RWPE2 (cell line): ENCODE data around the gene C4orf33.
"Not testable (repeated sequence)": the region's sequence is repeated elsewhere in the genome, so short reads cannot be mapped to it uniquely, and the experiment has no call there.

Experiments
- ATAC-seq: fragments of 200-7000 bp; cut with Tn5 transposase; 3 replicates; pipeline ENCODE4 v1.9.1; 2021; ENCODE audit warnings: low read depth
- DNase-seq: peaks from one replicate; pipeline ENCODE4 v3.0.0-alpha.2; 2020; ENCODE audit warnings: low spot score
- H3K27ac ChIP-seq: fragments of 450-650 bp; 2 replicates; pipeline ENCODE4 v1.5.1; 2017; ENCODE audit warnings: mild to moderate bottlenecking; ENCODE audit not compliant: poor library complexity, severe bottlenecking
- H3K27me3 ChIP-seq: fragments of 250-450 bp; sonication (Bioruptor Pico); 2 replicates; pipeline ENCODE4 v1.5.1; 2021; ENCODE audit warnings: mild to moderate bottlenecking, moderate library complexity; ENCODE audit not compliant: insufficient read depth, poor library complexity, severe bottlenecking
- H3K36me3 ChIP-seq: fragments of 250-450 bp; sonication (Bioruptor Pico); 2 replicates; pipeline ENCODE4 v1.5.1; 2020; ENCODE audit warnings: low read depth, mild to moderate bottlenecking, moderate library complexity
- H3K4me1 ChIP-seq: fragments of 250-450 bp; sonication (Bioruptor Pico); 2 replicates; pipeline ENCODE4 v1.5.1; 2021; ENCODE audit warnings: mild to moderate bottlenecking, moderate library complexity; ENCODE audit not compliant: insufficient read depth, poor library complexity, severe bottlenecking
- H3K4me3 ChIP-seq: fragments of 250-450 bp; sonication (Bioruptor Pico); 2 replicates; pipeline ENCODE4 v1.5.1; 2021; ENCODE audit warnings: mild to moderate bottlenecking, moderate library complexity; ENCODE audit not compliant: severe bottlenecking
- H3K9me3 ChIP-seq: fragments of 250-450 bp; sonication (Bioruptor Pico); 2 replicates; pipeline ENCODE4 v1.5.1; 2021; ENCODE audit warnings: mild to moderate bottlenecking, moderate library complexity; ENCODE audit not compliant: severe bottlenecking
- CTCF ChIP-seq: fragments of 450-650 bp; IDR thresholded peaks from one replicate; pipeline ENCODE4 v1.5.1; 2017; ENCODE audit warnings: mild to moderate bottlenecking, moderate library complexity; ENCODE audit not compliant: poor library complexity, severe bottlenecking

Gene C4orf33

GRCh38 chr4:129117705-129118104 is 21.8 kb downstream of the C4orf33 start:
- Histone ChIP-seq H3K4me3 (no peak overlapping the region), H3K27me3 (no peaks in the 10 kb centered on the region), H3K27ac (no peak overlapping the region), H3K36me3 (no peaks in the 10 kb centered on the region; the same call in 1 of the 2 replicates), H3K9me3 (no peaks in the 10 kb centered on the region), H3K4me1 (no peaks in the 10 kb centered on the region)
- ATAC-seq (no peak), DNase-seq (peak; percentile 33)
- no peak for TF ChIP-seq CTCF

- H3K27ac ChIP-seq, H3K9me3 ChIP-seq, H3K27me3 ChIP-seq, H3K4me3 ChIP-seq, ATAC-seq, H3K4me1 ChIP-seq, DNase-seq, H3K36me3 ChIP-seq: not testable (repeated sequence)
Measured at GRCh38 chr4:129126614-129127013, 30.7 kb downstream of the C4orf33 start.

GRCh38 chr4:129129143-129129542 is 33.2 kb downstream of the C4orf33 start:
- no peaks in the 10 kb centered on the region for H3K36me3 ChIP-seq
- no peak overlapping the region for H3K4me3 ChIP-seq
- no peaks in the 10 kb centered on the region for H3K4me1 ChIP-seq
- ATAC-seq: no peak
- no peaks in the 10 kb centered on the region for H3K27me3 ChIP-seq
- DNase-seq: no peak
- H3K9me3 ChIP-seq: no peaks in the 10 kb centered on the region
- H3K27ac ChIP-seq: no peak overlapping the region
- TF ChIP-seq CTCF: no peak

GRCh38 chr4:129131343-129131742 is 35.4 kb downstream of the C4orf33 start:
- H3K4me1 ChIP-seq: no peaks in the 10 kb centered on the region
- H3K4me3 ChIP-seq: no peak overlapping the region
- no peak for DNase-seq
- no peaks in the 10 kb centered on the region for H3K36me3 ChIP-seq
- H3K27me3 ChIP-seq: no peaks in the 10 kb centered on the region
- TF ChIP-seq CTCF: no peak
- no peak overlapping the region for H3K27ac ChIP-seq
- no peak for ATAC-seq
- no peaks in the 10 kb centered on the region for H3K9me3 ChIP-seq

DNA sequence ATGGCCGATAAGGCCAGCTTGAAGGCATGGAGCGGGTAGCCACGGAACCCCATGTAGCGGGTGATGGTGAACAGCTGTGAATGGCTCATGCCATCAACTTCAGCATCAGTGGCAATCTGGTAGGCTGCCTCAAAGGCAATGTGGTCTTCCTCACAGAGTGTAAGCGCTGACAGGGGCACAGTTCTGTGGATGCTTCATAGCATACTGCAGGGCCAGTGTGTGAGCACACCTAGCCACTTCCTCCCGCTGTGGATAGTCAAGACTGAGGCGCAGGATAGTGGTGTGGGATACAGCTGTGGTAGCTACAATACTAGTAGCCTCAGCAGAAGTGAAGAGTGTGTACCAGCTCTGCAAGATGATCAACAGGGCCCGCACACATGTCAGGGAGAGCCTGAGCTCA is 40.5 kb downstream of the C4orf33 start:
- ATAC-seq: no peak
- DNase-seq: no peak
- H3K4me1 ChIP-seq: no peaks in the 10 kb centered on the region
- TF ChIP-seq CTCF: no peak
- no peaks in the 10 kb centered on the region for H3K36me3 ChIP-seq
- H3K27me3 ChIP-seq: no peaks in the 10 kb centered on the region
- no peak overlapping the region for H3K4me3 ChIP-seq
- H3K27ac ChIP-seq: no peak overlapping the region
- no peaks in the 10 kb centered on the region for H3K9me3 ChIP-seq
